H9 (cell line): Measurements from ENCODE around the gene INSYN2B. TPM values are rescaled to one million over a fixed set of nuclear protein-coding genes. Genes with fewer than 3 reads are reported as not detected.

Experiments used
- DNase-seq: peaks from one replicate; pipeline ENCODE4 v3.0.0-alpha.2; 2017
- H2AFZ ChIP-seq: one replicate; pipeline ENCODE4 v1.6.1; 2013; ENCODE audit warnings: mild to moderate bottlenecking, low read length, control low read depth, moderate library complexity
- H2AK5ac ChIP-seq: 2 replicates; pipeline ENCODE4 v1.6.1; 2013; ENCODE audit warnings: low read length, control low read depth, mixed read lengths; ENCODE audit not compliant: insufficient read length
- H2BK120ac ChIP-seq: one replicate; pipeline ENCODE4 v1.6.1; 2013; ENCODE audit warnings: low read depth, mild to moderate bottlenecking, low read length, control low read depth, inconsistent platforms; ENCODE audit not compliant: poor library complexity, severe bottlenecking
- H2BK12ac ChIP-seq: 2 replicates; pipeline ENCODE4 v1.6.1; 2013; ENCODE audit warnings: low read length, control low read depth, mixed read lengths, low read depth; ENCODE audit not compliant: insufficient read length
- H2BK15ac ChIP-seq: 2 replicates; pipeline ENCODE4 v1.6.1; 2013; ENCODE audit warnings: low read depth, low read length, control low read depth
- H2BK20ac ChIP-seq: one replicate; pipeline ENCODE4 v1.6.1; 2013; ENCODE audit warnings: low read depth, mild to moderate bottlenecking, low read length, control low read depth, inconsistent platforms; ENCODE audit not compliant: poor library complexity, severe bottlenecking
- H2BK5ac ChIP-seq: 2 replicates; pipeline ENCODE4 v1.6.1; 2013; ENCODE audit warnings: low read length, control low read depth, mixed read lengths; ENCODE audit not compliant: insufficient read length
- H3K14ac ChIP-seq: 2 replicates; pipeline ENCODE4 v1.6.1; 2013; ENCODE audit warnings: low read length, control low read depth; ENCODE audit not compliant: insufficient read depth
- H3K18ac ChIP-seq: 2 replicates; pipeline ENCODE4 v1.6.1; 2013; ENCODE audit warnings: low read depth, mild to moderate bottlenecking, mixed read lengths, low read length, control low read depth; ENCODE audit not compliant: insufficient read length
- H3K23ac ChIP-seq: 2 replicates; pipeline ENCODE4 v1.6.1; 2013; ENCODE audit warnings: low read length, control low read depth, mixed read lengths, low read depth; ENCODE audit not compliant: insufficient read length
- H3K23me2 ChIP-seq: 2 replicates; pipeline ENCODE4 v1.6.1; 2013; ENCODE audit warnings: low read depth, mild to moderate bottlenecking, mixed read lengths, low read length, control low read depth; ENCODE audit not compliant: insufficient read length, poor library complexity, severe bottlenecking
- H3K27ac ChIP-seq: 2 replicates; pipeline ENCODE4 v1.5.1; 2013; ENCODE audit warnings: low read length, control low read depth, mixed read lengths, low read depth; ENCODE audit not compliant: insufficient read length
- H3K27me3 ChIP-seq: 2 replicates; pipeline ENCODE4 v1.6.1; 2013; ENCODE audit warnings: low read length, control low read depth, inconsistent platforms; ENCODE audit not compliant: insufficient read depth
- H3K4ac ChIP-seq: 2 replicates; pipeline ENCODE4 v1.6.1; 2013; ENCODE audit warnings: low read depth, mild to moderate bottlenecking, control low read depth, inconsistent platforms, low read length, moderate library complexity
- H3K4me1 ChIP-seq: 2 replicates; pipeline ENCODE4 v1.6.1; 2013; ENCODE audit warnings: low read length, control low read depth, inconsistent platforms; ENCODE audit not compliant: insufficient read depth
- H3K4me2 ChIP-seq: 2 replicates; pipeline ENCODE4 v1.6.1; 2013; ENCODE audit warnings: low read length, control low read depth, mixed read lengths; ENCODE audit not compliant: insufficient read length, insufficient read depth
- H3K56ac ChIP-seq: 2 replicates; pipeline ENCODE4 v1.6.1; 2013; ENCODE audit warnings: low read depth, mild to moderate bottlenecking, mixed read lengths, low read length, control low read depth; ENCODE audit not compliant: insufficient read length
- H3K79me1 ChIP-seq: 2 replicates; pipeline ENCODE4 v1.6.1; 2013; ENCODE audit warnings: low read depth, mild to moderate bottlenecking, moderate library complexity, low read length, control low read depth, inconsistent platforms; ENCODE audit not compliant: insufficient read depth, poor library complexity, severe bottlenecking
- H3K79me2 ChIP-seq: 2 replicates; pipeline ENCODE4 v1.6.1; 2013; ENCODE audit warnings: low read length, control low read depth, inconsistent platforms; ENCODE audit not compliant: insufficient read depth
- H3K9ac ChIP-seq: 2 replicates; pipeline ENCODE4 v1.6.1; 2013; ENCODE audit warnings: low read length, control low read depth, mixed read lengths; ENCODE audit not compliant: insufficient read length; ENCODE audit errors: extremely low read depth
- H3K9me3 ChIP-seq: one replicate; pipeline ENCODE4 v1.6.1; 2013; ENCODE audit warnings: low read depth, low read length, inconsistent platforms; ENCODE audit not compliant: control insufficient read depth
- H3T11ph ChIP-seq: one replicate; pipeline ENCODE4 v1.6.1; 2013; ENCODE audit warnings: mild to moderate bottlenecking, low read length, control low read depth, inconsistent platforms
- H4K20me1 ChIP-seq: one replicate; pipeline ENCODE4 v1.6.1; 2013; ENCODE audit not compliant: control insufficient read depth, insufficient read length, insufficient read depth
- H4K5ac ChIP-seq: 2 replicates; pipeline ENCODE4 v1.6.1; 2013; ENCODE audit warnings: low read depth, mild to moderate bottlenecking, mixed read lengths, low read length, control low read depth; ENCODE audit not compliant: insufficient read length
- H4K8ac ChIP-seq: replicated peaks from 2 replicates; pipeline ENCODE4 v1.6.1; 2013; ENCODE audit warnings: low read length, control low read depth, mixed read lengths, low read depth; ENCODE audit not compliant: insufficient read length
- H4K91ac ChIP-seq: 2 replicates; pipeline ENCODE4 v1.6.1; 2013; ENCODE audit warnings: low read depth, mild to moderate bottlenecking, moderate library complexity, mixed read lengths, low read length, control low read depth; ENCODE audit not compliant: insufficient read length
- H3K27ac Mint-ChIP-seq, 3 experiments: 2 replicates in 2 of 3; 3 replicates in 1 of 3; pipeline ENCODE4 v1.8.0; 2020 to 2021; ENCODE audit warnings: mixed read lengths in 3 of 3, mild to moderate bottlenecking in 1 of 3, moderate library complexity in 1 of 3
- H3K27me3 Mint-ChIP-seq: 2 replicates; pipeline ENCODE4 v1.8.0; 2021; ENCODE audit warnings: low read depth, mild to moderate bottlenecking, moderate library complexity, mixed read lengths
- H3K36me3 Mint-ChIP-seq, 3 experiments: 2 replicates in 2 of 3; 3 replicates in 1 of 3; pipeline ENCODE4 v1.8.0; 2020 to 2021; ENCODE audit warnings: low read depth in 3 of 3, mixed read lengths in 3 of 3; ENCODE audit not compliant: insufficient read depth in 1 of 3
- H3K4me1 Mint-ChIP-seq, 2 experiments: 2 replicates each; pipeline ENCODE4 v1.8.0; 2020; ENCODE audit warnings: mixed read lengths in 2 of 2
- H3K4me3 Mint-ChIP-seq, 2 experiments: 2 replicates in 1 of 2; 3 replicates in 1 of 2; pipeline ENCODE4 v1.8.0; 2020 to 2021; ENCODE audit warnings: mild to moderate bottlenecking in 2 of 2, mixed read lengths in 2 of 2, moderate library complexity in 1 of 2
- H3K9me3 Mint-ChIP-seq, 2 experiments: 2 replicates in 1 of 2; 3 replicates in 1 of 2; pipeline ENCODE4 v1.8.0; 2020; ENCODE audit warnings: mild to moderate bottlenecking in 2 of 2, mixed read lengths in 2 of 2, moderate library complexity in 1 of 2
- WGBS: extraction: QIAGEN DNeasy Blood & Tissue Kit; methylation state at CpG from one replicate; pipeline ENCODE4 v1.1.7; 2013; ENCODE audit warnings: missing lambda C conversion rate, low lambda C conversion rate, mixed read lengths; ENCODE audit not compliant: insufficient read length; ENCODE audit errors: extremely low coverage; 5-methylcytosine and 5-hydroxymethylcytosine counted together
- total RNA-seq: library from RNA; stranded (reverse); gene quantifications from 2 replicates; pipeline ENCODE4 v1.2.1, GENCODE V29; 2021
- TF ChIP-seq, protein P1 (sequence below): fragments of 200-600 bp; sonication (generic); conservative IDR thresholded peaks from 3 replicates; pipeline ENCODE4 v1.8.0; 2021; ENCODE audit warnings: antibody characterized with exemption, mild to moderate bottlenecking

The INSYN2B gene
- total RNA-seq, 1 experiment from 2014 or later = not detected

DNA sequence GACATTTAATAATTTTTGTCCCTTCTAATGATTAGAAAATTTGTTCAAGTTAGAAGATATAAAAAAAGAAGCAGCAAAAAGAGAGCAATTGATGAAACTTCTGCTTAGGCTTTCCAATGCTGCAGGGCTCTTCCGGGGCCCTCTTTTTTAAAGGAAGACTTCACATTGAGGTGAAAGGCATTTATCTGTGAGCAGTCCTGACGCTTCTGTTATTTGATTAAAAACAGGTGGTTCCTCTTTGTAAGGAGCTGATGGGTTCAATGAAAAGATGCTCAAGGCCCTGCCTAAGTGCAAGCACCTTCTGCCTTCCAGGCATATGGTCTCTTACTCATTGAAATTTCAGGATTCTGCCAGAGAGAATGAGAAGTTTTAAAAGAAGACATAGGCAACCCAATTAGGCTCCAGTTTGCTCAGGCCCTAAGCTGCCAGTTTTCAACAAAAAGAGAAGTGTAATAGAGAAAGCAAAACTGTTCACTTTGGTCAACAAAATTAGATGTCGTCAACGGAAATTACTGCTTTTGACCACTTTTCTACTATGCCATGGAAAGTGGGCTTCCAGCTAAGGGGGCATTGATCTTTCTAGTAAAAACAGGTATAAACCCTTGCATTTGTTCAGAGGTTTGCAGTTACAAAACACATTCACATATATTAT lies 100.2 kb downstream of the INSYN2B start:
- H3K9me3 ChIP-seq = no peaks in the 10 kb centered on the region
- H2BK5ac ChIP-seq = no peak overlapping the region
- no peak overlapping the region for H3K14ac ChIP-seq
- H3K27me3 ChIP-seq = no peaks in the 10 kb centered on the region
- no peak overlapping the region for H2BK20ac ChIP-seq
- H3T11ph ChIP-seq = no peak overlapping the region
- peaks cover 6% of the 10 kb centered on the region; the same call in 1 of the 2 replicates for H3K27me3 Mint-ChIP-seq
- no peak overlapping the region for H3K18ac ChIP-seq
- no peak overlapping the region for H3K4me2 ChIP-seq
- WGBS = no CpG with 5 or more reads among the region's 4 CpGs
- H3K27ac Mint-ChIP-seq = no peak overlapping the region
- TF ChIP-seq, protein P1, sequence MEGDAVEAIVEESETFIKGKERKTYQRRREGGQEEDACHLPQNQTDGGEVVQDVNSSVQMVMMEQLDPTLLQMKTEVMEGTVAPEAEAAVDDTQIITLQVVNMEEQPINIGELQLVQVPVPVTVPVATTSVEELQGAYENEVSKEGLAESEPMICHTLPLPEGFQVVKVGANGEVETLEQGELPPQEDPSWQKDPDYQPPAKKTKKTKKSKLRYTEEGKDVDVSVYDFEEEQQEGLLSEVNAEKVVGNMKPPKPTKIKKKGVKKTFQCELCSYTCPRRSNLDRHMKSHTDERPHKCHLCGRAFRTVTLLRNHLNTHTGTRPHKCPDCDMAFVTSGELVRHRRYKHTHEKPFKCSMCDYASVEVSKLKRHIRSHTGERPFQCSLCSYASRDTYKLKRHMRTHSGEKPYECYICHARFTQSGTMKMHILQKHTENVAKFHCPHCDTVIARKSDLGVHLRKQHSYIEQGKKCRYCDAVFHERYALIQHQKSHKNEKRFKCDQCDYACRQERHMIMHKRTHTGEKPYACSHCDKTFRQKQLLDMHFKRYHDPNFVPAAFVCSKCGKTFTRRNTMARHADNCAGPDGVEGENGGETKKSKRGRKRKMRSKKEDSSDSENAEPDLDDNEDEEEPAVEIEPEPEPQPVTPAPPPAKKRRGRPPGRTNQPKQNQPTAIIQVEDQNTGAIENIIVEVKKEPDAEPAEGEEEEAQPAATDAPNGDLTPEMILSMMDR = no peak
- H4K91ac ChIP-seq = no peak overlapping the region
- no peak for DNase-seq
- no peak overlapping the region for H2BK120ac ChIP-seq
- peaks cover 3 to 4% of the 10 kb centered on the region in 2 experiments; a peak in 3 of 4 replicates for H3K4me1 Mint-ChIP-seq
- H3K9ac ChIP-seq = no peak overlapping the region
- no peak overlapping the region for H2AFZ ChIP-seq
- H2BK12ac ChIP-seq = no peak overlapping the region
- no peak overlapping the region for H3K4ac ChIP-seq
- H3K23ac ChIP-seq = no peak overlapping the region
- no peaks in the 10 kb centered on the region for H4K20me1 ChIP-seq
- no peak overlapping the region for H3K56ac ChIP-seq
- H3K23me2 ChIP-seq = no peaks in the 10 kb centered on the region
- H3K36me3 Mint-ChIP-seq = no peaks in the 10 kb centered on the region
- H4K8ac ChIP-seq = no peak overlapping the region
- no peak overlapping the region for H2BK15ac ChIP-seq
- no peak overlapping the region for H3K27ac ChIP-seq
- H3K4me3 Mint-ChIP-seq = no peak overlapping the region
- no peak overlapping the region for H2AK5ac ChIP-seq
- no peaks in the 10 kb centered on the region for H3K79me1 ChIP-seq
- H4K5ac ChIP-seq = no peak overlapping the region
- no peaks in the 10 kb centered on the region for H3K79me2 ChIP-seq
- no peaks in the 10 kb centered on the region for H3K4me1 ChIP-seq
- no peaks in the 10 kb centered on the region; a peak in 1 of 5 replicates for H3K9me3 Mint-ChIP-seq
